Astrocyte of the cerebellum (primary cell): ENCODE data around the gene FRMD1.
A peak's percentile ranks its signal among the peaks of the same experiment; 100 is the strongest.

Experiments
- DNase-seq: peaks from one replicate; pipeline ENCODE4 v3.0.0-alpha.2; 2011; ENCODE audit warnings: low read depth
- H3K4me3 ChIP-seq: 2 replicates; pipeline ENCODE4 v1.5.1; 2011; ENCODE audit warnings: mild to moderate bottlenecking, low read depth, low read length, moderate library complexity
- CTCF ChIP-seq: IDR thresholded peaks from 2 replicates; pipeline ENCODE4 v1.5.1; 2012; ENCODE audit warnings: low read length, low read depth, moderate library complexity, mild to moderate bottlenecking; ENCODE audit errors: missing control alignments
- in situ Hi-C: cut with HindIII; loops from 2 replicates; pipeline ENCODE4 v1.10.0; 2017; ENCODE audit warnings: low sequenced_read_pairs

Gene FRMD1

GRCh38 chr6:168119539-168119938, 40.5 kb upstream of the FRMD1 start:
- in situ Hi-C loops, result no loop called here
- no peak for TF ChIP-seq CTCF
- no peak overlapping the region for H3K4me3 ChIP-seq
- DNase-seq, result no peak

GRCh38 chr6:168118935-168119334, 39.9 kb upstream of the FRMD1 start:
- DNase-seq, result no peak
- in situ Hi-C loops, result no loop called here
- no peak overlapping the region for H3K4me3 ChIP-seq
- TF ChIP-seq CTCF, result no peak

- no peak for DNase-seq
- in situ Hi-C loops, result no loop called here
- no peak overlapping the region for H3K4me3 ChIP-seq
- TF ChIP-seq CTCF, result peak; percentile 44
Measured at GRCh38 chr6:168117942-168118341, 38.9 kb upstream of the FRMD1 start.

GRCh38 chr6:168116975-168117899, 38.2 kb upstream of the FRMD1 start:
- no peak for TF ChIP-seq CTCF
- DNase-seq, result no peak
- in situ Hi-C loops, result no loop called here
- no peak overlapping the region for H3K4me3 ChIP-seq

- DNase-seq, result no peak
- TF ChIP-seq CTCF, result no peak
- no peak overlapping the region for H3K4me3 ChIP-seq
- in situ Hi-C loops, result no loop called here
Measured at GRCh38 chr6:168116438-168116974, 37.5 kb upstream of the FRMD1 start.

- no peak overlapping the region for H3K4me3 ChIP-seq
- in situ Hi-C loops, result no loop called here
- TF ChIP-seq CTCF, result no peak
- DNase-seq, result no peak
Measured at GRCh38 chr6:168115748-168116437, 36.9 kb upstream of the FRMD1 start.
